ENCODE results near the gene KLHL26.

DNA sequence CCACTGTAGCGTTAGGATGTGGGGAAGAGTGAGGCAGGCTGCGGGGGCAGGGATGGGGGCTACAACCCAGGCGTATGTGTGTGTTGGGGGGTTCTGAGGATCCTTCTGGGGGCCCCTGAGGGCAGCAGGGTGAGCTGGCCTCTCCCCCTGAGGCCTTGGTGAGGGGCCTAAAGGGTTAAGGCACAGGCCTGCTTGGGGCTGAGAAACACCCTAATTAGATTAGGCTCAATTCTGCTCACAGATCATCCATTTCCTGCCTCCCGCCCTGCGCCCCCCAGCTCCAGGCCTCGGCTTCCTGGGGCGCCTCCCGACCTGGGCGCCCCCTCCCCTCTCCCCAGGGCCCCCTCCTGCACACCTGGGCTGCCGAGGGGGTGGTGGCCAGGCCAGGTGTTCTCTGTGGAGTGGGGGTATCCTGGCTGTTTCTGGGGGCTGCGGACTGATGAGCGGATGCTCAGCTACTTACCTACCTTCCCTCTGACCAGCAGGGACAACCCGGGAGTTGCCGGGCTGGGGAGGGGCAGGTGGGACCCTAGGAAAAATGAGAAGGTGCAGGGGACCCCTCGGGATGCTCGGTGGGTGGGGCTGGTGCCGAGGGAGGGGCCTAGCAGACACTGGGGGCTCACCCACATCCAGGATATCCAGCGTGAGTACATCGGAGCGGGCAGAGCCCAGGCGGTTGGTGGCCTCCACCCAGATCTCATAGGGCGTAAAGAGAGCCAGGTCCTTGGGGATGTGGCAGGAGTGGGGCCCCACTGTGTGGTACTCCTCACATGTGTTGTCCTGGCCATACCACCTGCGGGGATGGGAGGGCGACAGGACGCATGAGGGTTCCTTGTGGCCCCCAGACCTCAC is 38.8 kb upstream of the KLHL26 start:
- TF ChIP-seq, protein P1, sequence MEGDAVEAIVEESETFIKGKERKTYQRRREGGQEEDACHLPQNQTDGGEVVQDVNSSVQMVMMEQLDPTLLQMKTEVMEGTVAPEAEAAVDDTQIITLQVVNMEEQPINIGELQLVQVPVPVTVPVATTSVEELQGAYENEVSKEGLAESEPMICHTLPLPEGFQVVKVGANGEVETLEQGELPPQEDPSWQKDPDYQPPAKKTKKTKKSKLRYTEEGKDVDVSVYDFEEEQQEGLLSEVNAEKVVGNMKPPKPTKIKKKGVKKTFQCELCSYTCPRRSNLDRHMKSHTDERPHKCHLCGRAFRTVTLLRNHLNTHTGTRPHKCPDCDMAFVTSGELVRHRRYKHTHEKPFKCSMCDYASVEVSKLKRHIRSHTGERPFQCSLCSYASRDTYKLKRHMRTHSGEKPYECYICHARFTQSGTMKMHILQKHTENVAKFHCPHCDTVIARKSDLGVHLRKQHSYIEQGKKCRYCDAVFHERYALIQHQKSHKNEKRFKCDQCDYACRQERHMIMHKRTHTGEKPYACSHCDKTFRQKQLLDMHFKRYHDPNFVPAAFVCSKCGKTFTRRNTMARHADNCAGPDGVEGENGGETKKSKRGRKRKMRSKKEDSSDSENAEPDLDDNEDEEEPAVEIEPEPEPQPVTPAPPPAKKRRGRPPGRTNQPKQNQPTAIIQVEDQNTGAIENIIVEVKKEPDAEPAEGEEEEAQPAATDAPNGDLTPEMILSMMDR (IDR thresholded peaks at IDR 0.05) = no peak
- TF ChIP-seq POLR2A (IDR thresholded peaks at IDR 0.05) = no peak

Measured in thyroid gland (tissue), 4 donors.